HG03469 (cell line): ENCODE measurements around the gene LYRM2.

Source experiments
- ATAC-seq: cut with Tn5 transposase; IDR thresholded peaks from one replicate; pipeline ENCODE4 v1.9.1; 2021; ENCODE audit warnings: mild to moderate bottlenecking, moderate library complexity, moderate number of reproducible peaks; ENCODE audit not compliant: unreplicated experiment

Gene LYRM2

GRCh38 chr6:89638320-89639195 is at the start of gene LYRM2:
Gene LYRM2 (minus strand): TSS chr6:89638747. CDS start chr6:89638716, 31 bp downstream.
- peak; percentile 90 for ATAC-seq

- ATAC-seq = no peak
These were observed 49.8 kb upstream of the LYRM2 start for GRCh38 chr6:89688328-89688727.

- ATAC-seq = no peak
These were observed 46.8 kb upstream of the LYRM2 start for GRCh38 chr6:89685311-89685710.

GRCh38 chr6:89682991-89683390 is 44.4 kb upstream of the LYRM2 start:
- ATAC-seq = no peak

- ATAC-seq = no peak
These were observed 43.5 kb upstream of the LYRM2 start for GRCh38 chr6:89681983-89682564.

- ATAC-seq = no peak
These were observed 42.0 kb upstream of the LYRM2 start for GRCh38 chr6:89680551-89680950.

- no peak for ATAC-seq
These were observed 41.6 kb upstream of the LYRM2 start for GRCh38 chr6:89680150-89680549.

GRCh38 chr6:89679215-89680120 is 40.9 kb upstream of the LYRM2 start:
- ATAC-seq = no peak

- no peak for ATAC-seq
These were observed 40.0 kb upstream of the LYRM2 start for GRCh38 chr6:89678531-89678930.

GRCh38 chr6:89675949-89676748 is 37.6 kb upstream of the LYRM2 start:
- ATAC-seq = no peak

GRCh38 chr6:89670935-89671565 is 32.5 kb upstream of the LYRM2 start:
- ATAC-seq = no peak

- ATAC-seq = no peak
These were observed 30.5 kb upstream of the LYRM2 start for GRCh38 chr6:89669002-89669401.

GRCh38 chr6:89667872-89668556 is 29.5 kb upstream of the LYRM2 start:
- no peak for ATAC-seq

- no peak for ATAC-seq
These were observed 24.2 kb upstream of the LYRM2 start for GRCh38 chr6:89662659-89663223.

GRCh38 chr6:89661559-89661958 is 23.0 kb upstream of the LYRM2 start:
- ATAC-seq = no peak

- ATAC-seq = no peak
These were observed 22.4 kb upstream of the LYRM2 start for GRCh38 chr6:89660981-89661380.

- ATAC-seq = no peak
These were observed 19.1 kb upstream of the LYRM2 start for GRCh38 chr6:89657445-89658158.

GRCh38 chr6:89655122-89655521 is 16.6 kb upstream of the LYRM2 start:
- ATAC-seq = no peak
